Fibroblast of skin of left quadriceps (primary cell): ENCODE results near the gene BTNL3.
"Not testable (repeated sequence)": the region's sequence is repeated elsewhere in the genome, so short reads cannot be mapped to it uniquely, and the experiment has no call there.

Experiments used
- DNase-seq, 2 experiments: peaks; one replicate each; pipeline ENCODE4 v3.0.0-alpha.2; 2013; ENCODE audit warnings: low read depth in 2 of 2

BTNL3 gene

DNA sequence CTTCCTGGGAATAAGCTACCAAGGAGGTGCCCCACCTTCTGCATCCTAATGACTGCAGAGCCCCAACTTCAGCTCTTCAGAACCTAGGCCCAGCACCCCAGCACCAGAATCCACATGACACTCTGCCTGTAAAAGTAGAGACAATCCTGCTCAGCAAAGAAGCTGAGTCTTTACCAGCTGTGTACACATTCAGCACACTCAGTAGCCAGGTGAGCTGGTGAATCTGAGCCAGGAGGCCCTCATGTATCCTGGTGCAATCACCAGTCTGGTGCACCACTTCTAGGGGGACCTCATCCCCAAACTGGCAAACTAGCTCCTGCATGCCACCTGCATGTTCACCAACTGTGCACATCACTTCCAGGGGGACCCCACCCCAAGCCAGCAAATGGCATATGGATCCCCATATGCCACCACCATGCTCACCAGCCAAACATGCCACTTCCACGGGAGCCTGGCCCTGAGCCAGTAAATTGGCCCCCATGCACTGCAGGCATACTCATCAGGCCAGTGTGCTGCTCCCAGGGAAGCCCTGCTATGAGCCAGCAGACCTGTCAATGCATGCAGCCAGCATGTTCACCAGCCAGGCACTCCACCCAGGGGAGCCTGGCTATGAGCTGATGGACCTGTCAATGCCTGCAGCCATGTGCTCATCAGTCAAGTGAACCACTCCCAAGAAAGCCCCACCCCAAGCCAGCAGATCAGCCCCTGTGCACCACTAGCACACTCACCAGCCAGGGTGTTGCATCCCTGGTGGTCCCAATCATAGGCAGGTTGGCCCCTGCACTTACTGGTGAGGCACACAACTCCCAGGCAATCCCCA lies 35.8 kb downstream of the BTNL3 start:
- DNase-seq = no peak

DNA sequence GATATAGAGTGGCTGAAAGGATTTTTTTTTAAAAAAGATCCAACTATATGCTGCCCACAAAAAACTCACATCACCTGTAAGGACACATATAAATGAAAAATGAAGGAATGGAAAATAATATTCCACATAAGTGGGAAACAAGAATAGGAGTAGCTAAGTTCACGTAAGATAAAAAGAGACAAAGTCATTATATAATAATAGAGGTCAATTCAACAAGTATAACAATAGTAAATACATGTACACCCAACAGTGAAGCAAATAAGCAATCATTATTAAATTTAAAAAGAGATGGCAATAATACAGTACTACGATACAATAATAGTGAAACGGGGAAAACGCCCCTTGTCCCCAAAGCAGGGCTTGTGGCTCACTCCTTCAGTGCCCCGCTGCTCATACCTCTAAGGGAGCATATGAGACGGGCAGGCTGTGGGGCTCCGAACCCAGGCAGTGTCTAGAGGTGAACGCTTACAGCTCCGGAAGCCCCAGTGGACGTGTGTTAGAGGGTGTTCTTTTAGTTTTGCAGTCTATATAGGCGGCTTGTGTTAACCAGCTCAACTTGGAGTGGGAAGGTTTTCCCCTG lies 38.9 kb downstream of the BTNL3 start:
- no peak for DNase-seq

DNA sequence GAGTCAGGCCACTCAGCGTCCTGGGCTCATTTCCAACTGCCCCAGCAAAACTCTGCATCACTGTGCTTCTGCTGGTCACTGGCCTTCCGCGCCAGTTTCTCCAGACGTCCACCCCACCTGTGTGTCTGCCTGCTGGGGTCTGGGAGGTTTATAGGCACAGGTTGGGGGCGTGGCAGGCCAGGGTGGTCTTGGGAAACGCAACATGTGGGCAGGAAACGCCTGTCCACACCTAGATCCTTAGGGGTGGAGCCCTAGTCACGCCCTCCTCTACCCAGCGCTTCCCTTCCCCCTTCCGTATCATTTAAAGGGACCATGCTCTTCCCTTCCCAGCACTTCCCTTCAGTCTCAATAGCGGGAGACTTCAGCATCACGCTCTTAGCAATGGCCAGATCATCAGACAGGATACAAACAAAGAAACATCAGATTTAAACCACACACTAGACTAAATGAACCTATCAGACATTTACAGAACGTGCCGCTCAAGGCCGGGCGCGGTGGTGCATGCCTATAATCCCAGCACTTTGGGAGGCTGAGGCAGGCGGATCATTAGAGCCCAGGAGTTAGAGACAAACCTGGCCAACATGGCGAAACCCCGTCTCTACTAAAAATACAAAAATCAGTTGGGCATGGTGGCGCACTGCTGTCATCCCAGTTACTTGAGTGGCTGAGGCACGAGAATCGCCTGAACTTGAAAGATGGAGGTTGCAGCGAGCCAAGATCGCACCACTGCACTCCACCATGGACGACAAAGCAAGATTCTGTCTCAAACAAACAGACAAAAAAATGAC lies 39.6 kb downstream of the BTNL3 start:
- DNase-seq = no peak

DNA sequence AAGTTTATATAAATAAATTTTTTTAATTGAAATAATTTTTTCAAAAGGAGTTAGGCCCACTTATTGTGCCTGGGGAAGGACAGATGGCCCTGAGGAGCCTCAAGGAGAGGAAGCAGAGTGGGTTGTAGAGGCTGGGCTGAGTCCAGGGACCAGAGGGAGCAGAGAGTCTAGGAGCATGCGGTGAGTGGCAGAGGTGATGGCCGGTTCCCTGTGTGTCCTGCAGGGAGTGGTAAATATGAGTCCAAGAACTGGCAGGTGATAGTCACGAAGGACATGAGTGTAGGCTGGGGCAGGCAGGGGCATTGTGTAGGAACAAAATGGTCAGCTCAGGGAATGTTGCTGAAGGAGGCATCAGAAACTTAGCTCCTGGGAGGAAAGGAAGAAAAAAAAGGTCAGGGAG lies 43.1 kb downstream of the BTNL3 start:
- no peak for DNase-seq

DNA sequence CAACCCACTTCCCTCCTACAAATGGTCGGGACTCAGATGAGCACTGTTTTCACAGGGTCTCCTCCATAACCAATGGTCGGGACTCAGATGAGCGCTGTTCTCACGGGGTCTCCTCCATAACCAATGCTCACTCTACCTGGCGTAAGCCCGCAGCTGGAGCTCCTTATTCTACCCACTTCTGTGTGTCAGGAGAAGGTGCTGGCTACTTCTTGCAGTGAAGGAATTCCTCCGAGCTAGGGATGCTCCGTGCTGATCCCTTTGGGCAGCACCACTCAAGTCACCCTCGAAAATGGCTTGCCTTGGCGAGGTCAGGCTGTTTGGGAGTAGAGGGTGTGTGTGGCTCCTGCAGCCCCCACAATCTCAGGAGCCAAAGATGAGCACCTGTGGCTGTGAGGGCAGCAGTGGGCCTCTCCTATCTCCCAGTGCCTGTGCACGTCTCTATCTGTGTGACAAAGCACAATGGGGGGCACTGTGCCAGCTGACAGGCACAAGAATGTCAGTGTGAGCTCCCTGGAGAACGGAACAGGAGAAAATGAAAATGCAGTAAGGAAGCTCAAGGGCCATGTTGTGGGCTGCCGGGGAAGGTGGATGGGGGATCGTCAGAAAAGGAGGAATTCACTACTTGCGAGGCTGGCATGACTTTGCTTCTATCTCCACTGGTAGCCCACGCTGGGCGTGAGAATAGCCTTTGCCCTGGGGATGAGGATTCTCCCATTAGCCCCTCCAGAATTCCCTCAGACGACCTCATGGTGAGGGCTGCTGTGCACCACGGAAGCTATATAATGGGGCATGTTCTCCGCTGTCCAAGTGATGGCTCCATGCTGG lies 47.6 kb downstream of the BTNL3 start:
- no peak for DNase-seq

DNA sequence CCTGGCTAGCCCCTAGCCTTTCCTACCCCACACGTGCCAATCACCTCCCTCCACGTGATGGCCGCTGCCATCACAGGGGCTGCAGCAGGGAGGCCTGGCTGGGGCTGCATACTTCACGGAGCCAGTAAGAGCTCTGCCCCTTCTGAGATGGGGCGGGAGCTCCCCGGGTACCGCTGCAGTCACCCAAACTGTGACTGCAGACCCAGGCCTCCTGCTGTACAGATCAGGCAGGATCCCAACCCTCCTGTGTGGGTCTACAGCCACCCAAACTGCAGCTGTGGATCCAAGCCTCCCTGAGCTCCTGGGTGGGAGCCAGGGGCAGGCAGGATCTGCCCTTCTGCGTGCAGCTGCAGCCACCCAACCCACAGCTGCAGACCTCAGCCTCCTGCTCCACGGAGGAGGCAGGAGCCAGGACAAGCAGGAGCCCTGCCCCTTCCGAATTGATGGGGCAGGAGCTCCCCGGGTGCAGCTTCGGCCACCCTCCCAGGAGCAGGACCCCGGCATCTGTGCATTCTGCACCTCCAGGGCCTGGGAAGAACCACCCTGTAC lies 48.2 kb downstream of the BTNL3 start:
- no peak for DNase-seq

DNA sequence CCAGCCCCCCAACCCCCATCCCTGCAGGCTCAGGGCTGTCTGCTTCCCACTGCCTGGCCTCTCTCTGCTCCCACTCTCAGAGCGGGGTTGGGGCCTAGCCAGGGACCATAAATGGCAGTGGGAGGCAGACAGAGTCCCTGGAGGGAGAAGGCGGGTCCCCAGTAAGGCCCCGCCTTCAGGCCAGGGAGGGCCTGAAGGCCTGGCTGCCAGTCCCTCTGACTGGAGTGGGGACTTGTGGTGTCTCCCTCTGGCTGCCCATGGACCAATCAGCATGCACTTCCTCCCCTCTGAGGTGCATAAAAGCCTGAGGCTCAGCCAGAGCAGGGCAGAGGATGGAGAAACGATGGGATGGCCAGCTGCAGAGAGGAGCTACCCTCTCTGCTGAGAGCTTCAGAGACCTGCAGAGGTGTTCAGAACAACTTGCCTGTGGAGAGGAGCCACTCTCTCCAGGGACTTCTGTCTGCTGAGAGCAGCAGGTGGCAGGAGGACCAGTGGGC lies 48.8 kb downstream of the BTNL3 start:
- no peak for DNase-seq

DNA sequence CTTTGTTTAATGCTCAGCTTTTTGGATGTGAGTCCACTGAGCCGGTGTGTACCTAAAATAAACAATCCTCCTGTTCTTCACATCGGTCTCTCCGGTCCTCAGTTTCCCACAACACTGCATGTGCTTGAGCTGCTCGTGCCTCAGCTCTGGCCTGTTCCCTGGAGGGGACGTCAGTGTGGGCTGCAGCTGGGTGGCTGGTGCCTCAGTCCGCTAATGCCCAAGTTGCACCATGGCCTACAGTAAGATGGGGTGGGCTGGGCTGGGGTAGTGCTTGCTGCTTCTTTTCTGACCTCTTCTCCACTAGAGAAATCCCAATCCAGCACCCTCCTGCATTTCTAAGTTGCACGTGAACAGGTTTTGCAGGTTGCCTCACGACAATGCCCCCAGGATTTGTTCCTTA lies 50.8 kb downstream of the BTNL3 start:
- no peak for DNase-seq

DNA sequence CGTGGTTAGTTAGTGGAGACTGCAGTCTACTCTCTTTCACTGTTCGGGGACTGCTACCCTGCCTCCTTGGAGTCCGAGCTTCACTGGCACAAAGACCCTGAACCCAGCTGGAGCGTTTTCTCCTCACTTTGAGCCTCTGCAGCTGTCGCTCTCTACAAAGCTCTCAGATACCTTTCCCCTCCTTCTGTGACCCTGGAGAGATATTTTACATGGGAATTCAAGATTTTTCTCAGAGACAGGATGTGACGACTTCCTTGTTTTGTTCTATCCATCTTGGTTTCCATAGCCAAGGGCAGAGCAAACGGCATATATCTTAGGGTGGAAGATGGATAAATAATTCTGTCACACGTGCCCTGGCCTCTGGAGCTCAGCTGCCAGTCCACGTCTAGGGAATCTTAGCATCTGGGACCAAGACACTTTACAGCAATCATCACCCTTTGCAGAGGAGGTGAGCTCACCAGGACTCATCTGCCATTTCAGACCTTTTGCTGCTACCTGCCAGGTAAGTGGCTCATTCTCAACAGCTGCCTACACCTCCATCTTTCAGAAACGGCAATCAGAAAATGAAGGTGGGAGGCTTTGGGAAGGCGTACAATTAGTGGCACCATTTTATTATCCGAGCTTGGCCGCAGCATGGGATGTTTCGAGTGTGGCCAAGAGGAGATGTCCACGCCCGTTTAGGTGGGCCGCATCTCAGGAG lies 51.4 kb downstream of the BTNL3 start, which contains the start of gene BTNL9:
Gene BTNL9 (plus strand): TSS at position 336 of the 700 bp plus-strand sequence. CDS start 5,224 bp downstream, outside the sequence.
- DNase-seq = no peak

DNA sequence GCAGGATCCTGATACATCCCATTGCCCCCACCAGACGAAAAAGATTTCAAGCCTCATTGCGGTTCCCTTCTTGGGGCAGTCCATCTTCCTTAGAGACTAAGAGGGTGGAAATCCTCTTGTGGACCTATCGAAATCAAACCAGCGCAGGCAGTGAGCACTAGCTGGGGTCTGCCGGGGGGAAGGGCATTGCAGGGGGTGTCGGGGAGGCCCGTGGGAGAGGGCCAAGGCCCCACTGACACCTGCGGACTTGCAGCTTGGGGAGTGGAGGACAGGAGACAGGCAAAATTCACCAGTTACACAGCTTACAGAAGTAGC lies 51.9 kb downstream of the BTNL3 start:
- DNase-seq = no peak

DNA sequence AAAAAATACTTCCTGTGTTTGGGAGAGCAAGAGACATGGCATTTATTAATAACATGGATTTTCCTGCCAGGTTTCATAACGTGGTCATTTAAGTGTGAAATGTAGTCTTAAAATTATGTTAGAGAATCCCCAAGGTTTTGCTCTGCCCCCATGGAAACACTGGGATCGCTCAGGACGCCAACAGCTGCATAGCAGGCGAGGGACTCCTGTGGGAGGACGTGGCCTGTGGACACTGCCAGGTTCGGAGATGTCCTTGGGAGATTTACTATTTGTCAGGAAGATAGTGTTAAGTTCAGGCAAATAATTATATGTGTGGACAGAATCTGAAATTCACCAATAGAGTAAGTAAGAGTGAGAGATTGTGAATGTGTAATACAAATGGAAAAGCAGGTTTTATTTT lies 52.4 kb downstream of the BTNL3 start:
- DNase-seq = no peak

DNA sequence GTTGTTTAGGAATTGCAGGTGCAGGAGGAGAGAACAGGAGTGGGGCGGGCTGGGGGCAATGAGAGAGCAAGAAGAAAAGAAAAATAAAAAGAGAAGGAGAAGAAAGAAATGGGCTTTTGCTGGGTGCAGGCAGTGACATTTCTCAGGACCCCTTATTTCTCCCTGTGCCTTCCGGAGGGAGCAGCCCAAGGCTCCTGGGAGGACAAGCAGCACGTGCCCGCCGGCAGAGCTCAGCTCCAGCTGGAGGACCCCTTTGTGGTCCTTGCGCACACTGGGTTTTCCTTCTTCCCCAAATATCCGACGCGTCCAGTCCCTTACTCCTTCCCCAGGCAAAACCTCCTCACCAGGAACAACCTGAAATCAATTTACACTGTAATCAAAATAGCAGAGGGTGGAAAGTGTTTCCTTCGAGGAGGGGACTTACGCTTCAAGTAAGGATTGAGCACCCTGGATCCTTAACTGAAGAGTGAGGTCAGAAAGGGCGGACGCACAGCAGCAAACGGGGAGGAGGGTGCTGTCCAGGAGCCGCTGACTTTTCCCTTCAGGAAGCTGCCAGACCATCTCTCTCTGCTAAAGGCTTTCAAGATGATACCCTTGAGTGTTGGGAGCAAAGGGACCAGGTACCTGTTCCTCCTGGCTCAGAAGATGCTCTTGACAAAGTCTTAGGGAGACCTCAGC lies 53.5 kb downstream of the BTNL3 start:
- no peak for DNase-seq

DNA sequence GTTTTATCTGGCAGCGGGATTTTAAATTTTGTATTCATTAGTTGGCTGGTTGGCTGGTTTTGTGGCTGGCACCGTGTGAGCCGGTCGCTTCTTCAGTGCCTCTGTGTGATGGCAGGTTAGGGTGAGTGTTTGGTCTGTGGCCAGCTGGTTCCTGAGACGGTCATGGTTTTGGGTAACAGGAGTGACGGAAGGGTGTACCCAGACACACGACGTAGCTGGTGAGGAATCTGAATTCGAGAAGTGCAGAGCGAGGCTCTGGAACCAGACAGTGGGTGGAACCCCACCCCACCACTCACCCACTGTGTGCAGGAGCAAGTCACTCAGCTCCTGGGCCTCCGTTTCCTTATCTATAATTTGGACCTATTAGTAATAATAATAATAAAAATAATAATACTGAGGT lies 54.1 kb downstream of the BTNL3 start:
- DNase-seq = no peak

DNA sequence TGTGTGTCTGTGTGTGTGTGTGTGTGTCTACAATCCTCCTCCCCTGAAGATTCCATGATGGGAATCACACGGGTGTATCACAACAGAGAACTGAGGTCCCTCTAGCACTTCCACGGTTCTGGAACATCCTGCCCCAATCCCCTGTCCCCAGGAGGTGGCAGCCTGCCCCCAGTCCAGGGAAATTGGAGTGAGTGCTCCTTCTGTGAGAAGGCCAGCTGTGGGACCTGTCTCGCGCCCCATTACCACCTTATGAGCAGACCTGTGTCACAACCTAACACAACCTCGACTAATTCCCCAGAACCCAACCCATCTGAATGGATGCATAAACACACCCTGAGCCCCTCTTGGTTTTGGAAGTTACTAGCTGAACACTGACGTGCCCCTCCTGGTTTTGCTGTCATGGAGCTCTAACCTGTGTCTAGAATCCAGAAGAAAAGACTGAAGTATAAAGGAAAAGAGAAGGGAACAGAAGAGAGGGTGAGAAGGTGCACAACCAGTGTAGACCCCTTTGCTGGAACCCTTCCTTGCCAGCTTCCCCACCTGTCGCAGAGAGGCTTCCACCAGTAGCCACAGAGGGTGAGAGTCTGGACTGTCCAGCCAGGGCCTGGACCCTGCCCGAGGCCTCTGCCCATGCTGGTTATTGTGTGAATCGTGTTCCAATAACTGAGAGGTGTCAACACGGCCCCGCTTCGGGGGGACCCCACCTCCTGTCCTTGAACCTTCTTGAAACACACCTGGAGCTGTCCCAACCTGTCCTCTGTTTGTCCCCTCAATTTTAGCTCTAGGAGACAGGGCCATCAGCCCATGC lies 54.8 kb downstream of the BTNL3 start:
- no peak for DNase-seq

DNA sequence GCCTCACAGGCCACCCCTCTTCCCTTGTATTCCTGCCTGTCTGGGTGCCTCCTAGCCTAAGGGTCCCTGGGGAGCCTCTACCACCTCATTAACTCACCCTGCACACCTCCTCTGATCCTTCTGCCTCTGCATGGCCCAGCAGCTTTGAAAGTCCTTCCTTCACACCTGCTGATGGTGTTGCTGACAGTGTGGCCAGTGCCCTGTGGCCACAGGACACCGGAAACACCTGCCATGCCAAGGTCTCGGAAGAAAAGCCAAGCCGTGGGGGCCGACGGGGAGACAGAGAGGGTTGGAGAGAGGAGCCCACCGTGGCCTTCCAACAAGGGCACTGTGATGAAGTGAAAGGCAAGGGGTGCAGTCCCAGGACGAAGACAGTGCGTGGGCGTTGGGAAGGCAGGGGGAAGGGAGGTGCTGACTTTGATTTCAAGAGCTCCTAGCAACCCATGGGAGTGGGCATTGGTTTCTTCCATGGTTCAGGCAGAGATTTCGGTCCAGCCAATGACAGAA lies 55.5 kb downstream of the BTNL3 start:
- no peak for DNase-seq

DNA sequence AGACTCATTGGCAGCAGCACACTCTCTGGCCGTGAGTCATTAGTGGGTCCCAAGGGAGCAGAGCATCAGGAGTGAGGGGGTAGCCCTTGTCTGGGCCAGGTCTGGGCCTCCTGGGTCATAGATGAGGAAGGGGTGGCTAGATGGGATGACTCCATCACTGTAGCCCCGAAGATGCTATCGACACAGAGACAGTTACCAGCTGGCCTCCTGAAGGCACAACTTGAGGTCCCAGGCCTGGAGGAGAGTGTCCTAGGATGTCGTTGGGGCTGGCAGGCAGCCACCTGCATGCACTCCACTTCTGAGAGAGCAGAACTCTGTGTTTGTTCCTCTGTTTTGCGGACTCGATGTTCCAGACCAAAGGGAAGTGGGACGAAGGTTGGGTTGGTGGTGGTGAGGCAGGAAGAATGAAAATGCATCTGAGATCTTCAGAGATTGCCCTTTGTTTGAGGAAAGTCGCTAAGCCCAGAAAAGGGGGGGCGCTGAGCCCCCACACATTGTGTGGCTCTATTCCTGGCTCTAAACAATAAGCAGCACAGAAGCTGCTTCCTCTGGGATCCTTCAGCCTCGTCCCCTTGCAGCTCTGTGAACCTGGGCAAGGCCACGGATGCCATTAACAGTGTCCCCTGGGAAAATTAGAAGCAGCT lies 56.1 kb downstream of the BTNL3 start:
- DNase-seq = no peak

DNA sequence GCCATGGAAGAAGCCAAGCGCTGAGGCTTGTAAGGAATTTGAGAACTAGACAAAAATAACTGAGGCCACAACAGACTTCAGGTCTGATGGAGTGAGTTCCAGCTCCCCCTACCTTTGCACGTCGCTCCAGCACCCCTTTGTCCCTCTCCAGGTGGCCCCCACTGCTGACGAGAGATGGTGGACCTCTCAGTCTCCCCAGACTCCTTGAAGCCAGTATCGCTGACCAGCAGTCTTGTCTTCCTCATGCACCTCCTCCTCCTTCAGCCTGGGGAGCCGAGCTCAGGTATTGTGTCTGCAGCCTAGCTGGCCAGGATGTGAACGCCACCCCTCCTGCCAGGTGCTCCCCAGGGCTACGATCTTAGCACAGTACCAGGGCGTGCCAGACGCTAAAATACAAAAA lies 56.7 kb downstream of the BTNL3 start:
- no peak for DNase-seq

DNA sequence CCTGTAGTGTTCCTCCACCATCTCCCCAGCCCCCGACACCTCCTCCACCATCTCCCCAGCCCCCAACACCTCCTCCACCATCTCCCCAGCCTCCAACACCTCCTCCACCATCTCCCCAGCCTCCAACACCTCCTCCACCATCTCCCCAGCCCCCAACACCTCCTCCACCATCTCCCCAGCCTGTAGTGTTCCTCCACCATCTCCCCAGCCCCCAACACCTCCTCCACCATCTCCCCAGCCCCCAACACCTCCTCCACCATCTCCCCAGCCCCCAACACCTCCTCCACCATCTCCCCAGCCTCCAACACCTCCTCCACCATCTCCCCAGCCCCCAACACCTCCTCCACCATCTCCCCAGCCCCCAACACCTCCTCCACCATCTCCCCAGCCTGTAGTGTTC lies 57.2 kb downstream of the BTNL3 start:
- not testable (repeated sequence) for DNase-seq

DNA sequence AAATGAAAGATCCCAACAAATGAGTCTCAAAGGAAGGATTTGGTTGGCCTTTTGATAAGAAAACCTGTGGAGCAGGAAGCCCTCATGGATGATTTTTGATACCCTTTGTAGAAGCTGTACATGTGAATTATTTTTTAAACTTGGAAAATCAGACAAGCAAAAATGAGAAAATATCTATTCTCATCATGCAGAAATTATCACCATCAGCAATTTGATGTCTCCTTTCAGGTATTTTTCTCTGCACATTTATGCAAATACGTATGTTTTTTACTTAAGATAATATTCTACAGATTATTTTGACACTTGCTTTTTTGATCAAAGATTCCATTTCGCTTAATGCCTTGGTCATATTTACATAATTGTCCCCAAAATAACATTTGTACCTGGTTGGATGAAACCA lies 58.6 kb downstream of the BTNL3 start:
- no peak for DNase-seq
